Fibroblast of lung (primary cell): ENCODE measurements around the gene ARHGDIA.

Experiments used
- EZH2 ChIP-seq: IDR thresholded peaks from 2 replicates; pipeline ENCODE4 v1.5.1; 2012; ENCODE audit warnings: low read length, control low read depth, mild to moderate bottlenecking; ENCODE audit errors: missing control alignments
- TF ChIP-seq, protein P1 (sequence below), 2 donors: IDR thresholded peaks in 1 of 2; conservative IDR thresholded peaks in 1 of 2; 1 replicate in 1 of 2; 2 replicates in 1 of 2; pipeline ENCODE4 v1.5.1; 2011 to 2012; ENCODE audit warnings: low read length in 2 of 2, control low read depth in 1 of 2, inconsistent platforms in 1 of 2, low read depth in 1 of 2, mild to moderate bottlenecking in 1 of 2

DNA sequence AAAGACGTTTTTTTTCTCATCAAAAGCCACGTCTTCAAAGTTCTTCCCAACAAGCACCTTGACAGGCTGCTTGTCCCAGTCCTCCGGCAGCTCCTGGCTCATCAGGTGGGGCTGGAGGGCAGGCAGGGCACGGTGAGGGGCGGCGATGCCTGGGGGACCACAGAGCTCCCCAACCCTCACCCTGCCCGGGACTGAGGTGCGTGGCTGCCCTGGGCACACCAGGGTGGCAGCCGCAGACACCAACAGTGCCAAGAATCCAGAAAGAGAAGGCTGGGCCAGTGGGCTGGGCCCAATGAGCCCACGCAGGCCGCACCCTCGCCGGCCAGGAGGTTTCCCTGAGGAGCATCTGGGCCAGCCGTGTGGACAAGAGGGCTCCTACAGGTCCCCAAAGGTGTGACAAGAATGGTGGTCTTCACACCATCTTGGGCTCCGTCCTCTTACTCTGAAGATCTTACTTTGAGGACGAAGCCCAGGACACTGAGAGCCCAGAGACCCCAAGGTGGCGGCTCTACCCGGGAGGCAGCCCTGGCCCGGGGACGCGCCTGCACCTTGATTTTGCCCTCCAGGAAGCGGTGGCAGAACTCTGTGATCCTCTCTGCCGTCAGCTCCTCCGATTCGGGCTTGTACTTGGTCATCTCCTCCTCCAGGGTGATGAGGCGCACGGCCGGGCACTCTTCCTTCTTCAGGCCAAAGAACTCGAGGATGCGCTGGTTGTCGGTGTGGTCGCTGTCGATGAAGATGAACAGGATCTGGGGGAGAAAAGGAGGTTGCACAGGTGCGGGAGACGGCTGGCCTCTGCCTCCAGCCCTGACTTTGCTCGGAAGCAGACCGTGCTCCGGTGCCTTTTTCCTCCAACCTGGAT, 25.0 kb downstream of the ARHGDIA start:
- TF ChIP-seq, protein P1, sequence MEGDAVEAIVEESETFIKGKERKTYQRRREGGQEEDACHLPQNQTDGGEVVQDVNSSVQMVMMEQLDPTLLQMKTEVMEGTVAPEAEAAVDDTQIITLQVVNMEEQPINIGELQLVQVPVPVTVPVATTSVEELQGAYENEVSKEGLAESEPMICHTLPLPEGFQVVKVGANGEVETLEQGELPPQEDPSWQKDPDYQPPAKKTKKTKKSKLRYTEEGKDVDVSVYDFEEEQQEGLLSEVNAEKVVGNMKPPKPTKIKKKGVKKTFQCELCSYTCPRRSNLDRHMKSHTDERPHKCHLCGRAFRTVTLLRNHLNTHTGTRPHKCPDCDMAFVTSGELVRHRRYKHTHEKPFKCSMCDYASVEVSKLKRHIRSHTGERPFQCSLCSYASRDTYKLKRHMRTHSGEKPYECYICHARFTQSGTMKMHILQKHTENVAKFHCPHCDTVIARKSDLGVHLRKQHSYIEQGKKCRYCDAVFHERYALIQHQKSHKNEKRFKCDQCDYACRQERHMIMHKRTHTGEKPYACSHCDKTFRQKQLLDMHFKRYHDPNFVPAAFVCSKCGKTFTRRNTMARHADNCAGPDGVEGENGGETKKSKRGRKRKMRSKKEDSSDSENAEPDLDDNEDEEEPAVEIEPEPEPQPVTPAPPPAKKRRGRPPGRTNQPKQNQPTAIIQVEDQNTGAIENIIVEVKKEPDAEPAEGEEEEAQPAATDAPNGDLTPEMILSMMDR (conservative IDR thresholded peaks at IDR 0.05 in 1 of 2, IDR thresholded peaks at IDR 0.05 in 1 of 2; ENCODE audit: low read depth in 1 of 2, low read length in 2 of 2) = no peak
- no peak for TF ChIP-seq EZH2
